ENCODE results near the gene ANKZF1. TPM values are rescaled to one million over a fixed set of nuclear protein-coding genes. Genes with fewer than 3 reads are reported as not detected.

Gene ANKZF1
- total and polyA plus RNA-seq, 2 of the 4 experiments (the other 2 are of a cell fraction): 18.6 to 33.8 TPM

DNA sequence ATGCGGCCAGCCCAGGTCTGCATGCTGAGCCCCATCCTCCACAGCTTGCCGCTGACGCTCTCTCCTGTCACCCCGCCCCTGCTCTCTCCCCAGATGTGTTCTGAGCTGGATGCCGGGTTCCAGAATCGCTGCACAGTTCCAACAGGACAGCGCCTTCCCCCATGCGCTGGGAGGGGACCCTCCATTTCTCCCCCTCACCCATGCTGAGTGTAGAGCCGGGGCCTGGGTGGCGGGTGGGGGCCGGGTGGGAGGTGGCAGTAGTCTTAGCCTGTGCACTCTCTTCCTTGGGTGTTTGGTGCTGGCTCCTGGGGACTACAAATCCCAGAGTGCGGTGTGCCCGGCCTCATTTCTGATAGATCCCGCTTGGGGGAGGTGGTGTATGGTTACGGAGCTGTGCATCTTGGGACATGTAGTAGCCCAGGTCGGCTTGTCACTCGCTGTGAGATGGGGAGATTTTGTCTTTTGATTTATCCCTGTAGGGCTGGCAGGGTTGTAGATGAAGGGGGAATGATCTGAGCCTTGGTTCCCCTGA, 56.4 kb downstream of the ANKZF1 start (continued):
- TF ChIP-seq, protein P1, sequence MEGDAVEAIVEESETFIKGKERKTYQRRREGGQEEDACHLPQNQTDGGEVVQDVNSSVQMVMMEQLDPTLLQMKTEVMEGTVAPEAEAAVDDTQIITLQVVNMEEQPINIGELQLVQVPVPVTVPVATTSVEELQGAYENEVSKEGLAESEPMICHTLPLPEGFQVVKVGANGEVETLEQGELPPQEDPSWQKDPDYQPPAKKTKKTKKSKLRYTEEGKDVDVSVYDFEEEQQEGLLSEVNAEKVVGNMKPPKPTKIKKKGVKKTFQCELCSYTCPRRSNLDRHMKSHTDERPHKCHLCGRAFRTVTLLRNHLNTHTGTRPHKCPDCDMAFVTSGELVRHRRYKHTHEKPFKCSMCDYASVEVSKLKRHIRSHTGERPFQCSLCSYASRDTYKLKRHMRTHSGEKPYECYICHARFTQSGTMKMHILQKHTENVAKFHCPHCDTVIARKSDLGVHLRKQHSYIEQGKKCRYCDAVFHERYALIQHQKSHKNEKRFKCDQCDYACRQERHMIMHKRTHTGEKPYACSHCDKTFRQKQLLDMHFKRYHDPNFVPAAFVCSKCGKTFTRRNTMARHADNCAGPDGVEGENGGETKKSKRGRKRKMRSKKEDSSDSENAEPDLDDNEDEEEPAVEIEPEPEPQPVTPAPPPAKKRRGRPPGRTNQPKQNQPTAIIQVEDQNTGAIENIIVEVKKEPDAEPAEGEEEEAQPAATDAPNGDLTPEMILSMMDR (conservative IDR thresholded peaks at IDR 0.05; ENCODE audit: low read depth, low read length): no peak
- no peak for TF ChIP-seq NFE2L2 (IDR thresholded peaks at IDR 0.05; ENCODE audit: low read depth, low read length)
- no peak for TF ChIP-seq MXI1 (IDR thresholded peaks at IDR 0.05; ENCODE audit: borderline replicate concordance, low read depth, low read length)
- TF ChIP-seq, protein P2, sequence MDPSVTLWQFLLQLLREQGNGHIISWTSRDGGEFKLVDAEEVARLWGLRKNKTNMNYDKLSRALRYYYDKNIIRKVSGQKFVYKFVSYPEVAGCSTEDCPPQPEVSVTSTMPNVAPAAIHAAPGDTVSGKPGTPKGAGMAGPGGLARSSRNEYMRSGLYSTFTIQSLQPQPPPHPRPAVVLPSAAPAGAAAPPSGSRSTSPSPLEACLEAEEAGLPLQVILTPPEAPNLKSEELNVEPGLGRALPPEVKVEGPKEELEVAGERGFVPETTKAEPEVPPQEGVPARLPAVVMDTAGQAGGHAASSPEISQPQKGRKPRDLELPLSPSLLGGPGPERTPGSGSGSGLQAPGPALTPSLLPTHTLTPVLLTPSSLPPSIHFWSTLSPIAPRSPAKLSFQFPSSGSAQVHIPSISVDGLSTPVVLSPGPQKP (IDR thresholded peaks at IDR 0.05; ENCODE audit: borderline replicate concordance, low read depth, low read length): no peak

Other genes starting within 250 kb of the ANKZF1 start
- not detected in 2 replicates for gene FEV, start 244.6 kb upstream of the ANKZF1 start, total RNA-seq (2012; rRNA removed)
- not detected in 2 replicates for gene FEV, start 244.6 kb upstream of the ANKZF1 start, polyA plus RNA-seq (2012; rRNA removed)
- not detected in 2 replicates for gene CRYBA2, start 236.4 kb upstream of the ANKZF1 start, total RNA-seq (2012; rRNA removed)
- not detected in 2 replicates for gene CRYBA2, start 236.4 kb upstream of the ANKZF1 start, polyA plus RNA-seq (2012; rRNA removed)
- gene CFAP65, start 188.3 kb upstream of the ANKZF1 start, total RNA-seq (2012; rRNA removed): not detected in 2 replicates
- not detected in 2 replicates for gene CFAP65, start 188.3 kb upstream of the ANKZF1 start, polyA plus RNA-seq (2012; rRNA removed)
- not detected in 2 replicates for gene IHH, start 168.9 kb upstream of the ANKZF1 start, total RNA-seq (2012; rRNA removed)
- gene IHH, start 168.9 kb upstream of the ANKZF1 start, polyA plus RNA-seq (2012; rRNA removed): not detected in 2 replicates
- 15.3 and 23.1 TPM in 2 replicates for gene NHEJ1, start 69.0 kb upstream of the ANKZF1 start, total RNA-seq (2012; rRNA removed)
- 11.9 and 12.5 TPM in 2 replicates for gene NHEJ1, start 69.0 kb upstream of the ANKZF1 start, polyA plus RNA-seq (2012; rRNA removed)
- under 0.01 and 0.18 TPM in 2 replicates for gene SLC23A3, start 59.8 kb upstream of the ANKZF1 start, total RNA-seq (2012; rRNA removed)
- gene SLC23A3, start 59.8 kb upstream of the ANKZF1 start, polyA plus RNA-seq (2012; rRNA removed): 0.43 and 0.65 TPM in 2 replicates
- gene CNPPD1, start 52.9 kb upstream of the ANKZF1 start, total RNA-seq (2012; rRNA removed): 11.1 and 11.9 TPM in 2 replicates
- gene CNPPD1, start 52.9 kb upstream of the ANKZF1 start, polyA plus RNA-seq (2012; rRNA removed): 29.2 and 31.9 TPM in 2 replicates
- gene RETREG2, start 51.5 kb upstream of the ANKZF1 start, total RNA-seq (2012; rRNA removed): 39.2 and 51.1 TPM in 2 replicates
- gene RETREG2, start 51.5 kb upstream of the ANKZF1 start, polyA plus RNA-seq (2012; rRNA removed): 45.1 and 45.2 TPM in 2 replicates
- gene ZFAND2B, start 23.0 kb upstream of the ANKZF1 start, total RNA-seq (2012; rRNA removed): 21.9 and 25.5 TPM in 2 replicates
- gene ZFAND2B, start 23.0 kb upstream of the ANKZF1 start, polyA plus RNA-seq (2012; rRNA removed): 38.3 and 43.0 TPM in 2 replicates
- 10.8 and 12.5 TPM in 2 replicates for gene ABCB6, start 10.8 kb upstream of the ANKZF1 start, total RNA-seq (2012; rRNA removed)
- 24.3 and 24.7 TPM in 2 replicates for gene ABCB6, start 10.8 kb upstream of the ANKZF1 start, polyA plus RNA-seq (2012; rRNA removed)
- gene ATG9A, start 170 bp upstream of the ANKZF1 start, total RNA-seq (2012; rRNA removed): 27.8 and 35.1 TPM in 2 replicates
- 58.3 and 59.7 TPM in 2 replicates for gene ATG9A, start 170 bp upstream of the ANKZF1 start, polyA plus RNA-seq (2012; rRNA removed)
- 3.6 and 4.1 TPM in 2 replicates for gene GLB1L, start 15.6 kb downstream of the ANKZF1 start, total RNA-seq (2012; rRNA removed)
- gene GLB1L, start 15.6 kb downstream of the ANKZF1 start, polyA plus RNA-seq (2012; rRNA removed): 5.7 and 6.2 TPM in 2 replicates
- 35.0 and 44.4 TPM in 2 replicates for gene STK16, start 15.7 kb downstream of the ANKZF1 start, total RNA-seq (2012; rRNA removed)
- 40.3 and 50.1 TPM in 2 replicates for gene STK16, start 15.7 kb downstream of the ANKZF1 start, polyA plus RNA-seq (2012; rRNA removed)
- gene TUBA4B, start 23.4 kb downstream of the ANKZF1 start, total RNA-seq (2012; rRNA removed): not detected in 2 replicates
- gene TUBA4B, start 23.4 kb downstream of the ANKZF1 start, polyA plus RNA-seq (2012; rRNA removed): not detected in 2 replicates
- gene TUBA4A, start 24.1 kb downstream of the ANKZF1 start, total RNA-seq (2012; rRNA removed): 21.9 and 26.1 TPM in 2 replicates
- 30.3 and 35.6 TPM in 2 replicates for gene TUBA4A, start 24.1 kb downstream of the ANKZF1 start, polyA plus RNA-seq (2012; rRNA removed)
- gene DNAJB2, start 49.6 kb downstream of the ANKZF1 start, total RNA-seq (2012; rRNA removed): 30.6 and 43.0 TPM in 2 replicates
- gene DNAJB2, start 49.6 kb downstream of the ANKZF1 start, polyA plus RNA-seq (2012; rRNA removed): 45.8 and 50.7 TPM in 2 replicates
- gene PTPRN, start 79.6 kb downstream of the ANKZF1 start, total RNA-seq (2012; rRNA removed): 4.4 and 5.2 TPM in 2 replicates
- gene PTPRN, start 79.6 kb downstream of the ANKZF1 start, polyA plus RNA-seq (2012; rRNA removed): 21.4 and 22.0 TPM in 2 replicates
- gene RESP18, start 102.9 kb downstream of the ANKZF1 start, total RNA-seq (2012; rRNA removed): not detected in 2 replicates
- not detected in 2 replicates for gene RESP18, start 102.9 kb downstream of the ANKZF1 start, polyA plus RNA-seq (2012; rRNA removed)
- gene DNPEP, start 158.1 kb downstream of the ANKZF1 start, total RNA-seq (2012; rRNA removed): 74.7 and 89.4 TPM in 2 replicates
- gene DNPEP, start 158.1 kb downstream of the ANKZF1 start, polyA plus RNA-seq (2012; rRNA removed): 74.2 and 75.1 TPM in 2 replicates
- gene DES, start 188.6 kb downstream of the ANKZF1 start, total RNA-seq (2012; rRNA removed): 3.3 and 4.3 TPM in 2 replicates
- gene DES, start 188.6 kb downstream of the ANKZF1 start, polyA plus RNA-seq (2012; rRNA removed): 4.0 and 4.9 TPM in 2 replicates
- 6.8 and 7.8 TPM in 2 replicates for gene SPEG, start 205.0 kb downstream of the ANKZF1 start, total RNA-seq (2012; rRNA removed)
- 81.6 and 109 TPM in 2 replicates for gene SPEG, start 205.0 kb downstream of the ANKZF1 start, polyA plus RNA-seq (2012; rRNA removed)